ENCODE data around the gene TLL2.

The TLL2 gene

GRCh38 chr10:96337106-96337505 lies 176.6 kb downstream of the TLL2 start:
- in situ Hi-C loops (cut with HindIII; ENCODE audit: low sequenced_read_pairs) = no loop called here

- in situ Hi-C loops (cut with HindIII; ENCODE audit: low sequenced_read_pairs) = no loop called here
Observed at GRCh38 chr10:96334616-96335526, 178.9 kb downstream of the TLL2 start.

- in situ Hi-C loops (cut with HindIII; ENCODE audit: low sequenced_read_pairs) = no loop called here
Observed at GRCh38 chr10:96333101-96333500, 180.6 kb downstream of the TLL2 start.

GRCh38 chr10:96327462-96327861 lies 186.3 kb downstream of the TLL2 start:
- in situ Hi-C loops (cut with HindIII; ENCODE audit: low sequenced_read_pairs) = no loop called here

GRCh38 chr10:96325719-96326373 lies 187.9 kb downstream of the TLL2 start:
- in situ Hi-C loops (cut with HindIII; ENCODE audit: low sequenced_read_pairs) = no loop called here

- in situ Hi-C loops (cut with HindIII; ENCODE audit: low sequenced_read_pairs) = no loop called here
Observed at GRCh38 chr10:96324447-96324846, 189.3 kb downstream of the TLL2 start.

- in situ Hi-C loops (cut with HindIII; ENCODE audit: low sequenced_read_pairs) = no loop called here
Observed at GRCh38 chr10:96322275-96322674, 191.5 kb downstream of the TLL2 start.

- in situ Hi-C loops (cut with HindIII; ENCODE audit: low sequenced_read_pairs) = no loop called here
Observed at GRCh38 chr10:96321822-96322221, 191.9 kb downstream of the TLL2 start.

GRCh38 chr10:96319754-96320474 lies 193.8 kb downstream of the TLL2 start:
- in situ Hi-C loops (cut with HindIII; ENCODE audit: low sequenced_read_pairs) = no loop called here

- in situ Hi-C loops (cut with HindIII; ENCODE audit: low sequenced_read_pairs) = no loop called here
Observed at GRCh38 chr10:96317067-96317833, 196.5 kb downstream of the TLL2 start.
